HepG2 (cell line): ENCODE results near the gene FITM2. TPM values are rescaled to one million over a fixed set of nuclear protein-coding genes. Genes with fewer than 3 reads are reported as not detected.

Experiments used
- DBP ChIP-seq: sonication (generic); formaldehyde crosslinking; IDR thresholded peaks from 2 replicates; pipeline ENCODE4 v1.4.0; 2020; ENCODE audit warnings: missing genetic modification reagents; ENCODE audit errors: not compliant biosample characterization
- GTF2F1 ChIP-seq: fragments of 150-350 bp; IDR thresholded peaks from 2 replicates; pipeline ENCODE4 v1.6.1; 2014; ENCODE audit warnings: low read length
- HNRNPK ChIP-seq: fragments of 200-400 bp; formaldehyde crosslinking; IDR thresholded peaks from 2 replicates; pipeline ENCODE4 v1.6.1; 2018; ENCODE audit warnings: low read length, low read depth, moderate library complexity, mild to moderate bottlenecking; ENCODE audit not compliant: poor library complexity, severe bottlenecking
- KAT8 ChIP-seq: IDR thresholded peaks from 2 replicates; pipeline ENCODE4 v1.6.1; 2016; ENCODE audit warnings: missing genetic modification reagents, missing compliant biosample characterization
- KDM6A ChIP-seq: IDR thresholded peaks from 2 replicates; pipeline ENCODE4 v1.6.1; 2016; ENCODE audit warnings: low read depth
- MED13 ChIP-seq: sonication (generic); formaldehyde crosslinking; IDR thresholded peaks from 2 replicates; pipeline ENCODE4 v1.5.0; 2020; ENCODE audit warnings: missing genetic modification reagents
- PPARG ChIP-seq: conservative IDR thresholded peaks from 2 replicates; pipeline ENCODE4 v1.6.1; 2016; ENCODE audit warnings: missing biosample characterization, missing genetic modification reagents
- SRSF4 ChIP-seq: fragments of 200-400 bp; formaldehyde crosslinking; IDR thresholded peaks from one replicate; pipeline ENCODE4 v1.6.1; 2018; ENCODE audit warnings: mild to moderate bottlenecking, low read depth, low read length, moderate library complexity; ENCODE audit not compliant: poor library complexity, severe bottlenecking
- ZBTB49 ChIP-seq: sonication (generic); formaldehyde crosslinking; IDR thresholded peaks from 2 replicates; pipeline ENCODE4 v1.4.0; 2020; ENCODE audit warnings: missing genetic modification reagents, borderline replicate concordance
- ZMYM4 ChIP-seq: sonication (generic); formaldehyde crosslinking; IDR thresholded peaks from 2 replicates; pipeline ENCODE4 v1.8.1; 2023; ENCODE audit warnings: mild to moderate bottlenecking, missing genetic modification reagents
- ZNF101 ChIP-seq: sonication (generic); formaldehyde crosslinking; IDR thresholded peaks from 2 replicates; pipeline ENCODE4 v1.4.0; 2020; ENCODE audit warnings: mild to moderate bottlenecking, low read depth, missing genetic modification reagents, borderline replicate concordance
- ZNF136 ChIP-seq: sonication (generic); formaldehyde crosslinking; IDR thresholded peaks from 2 replicates; pipeline ENCODE4 v1.8.1; 2022; ENCODE audit warnings: low read depth, mild to moderate bottlenecking, moderate library complexity, missing genetic modification reagents
- ZNF142 ChIP-seq: sonication (generic); formaldehyde crosslinking; IDR thresholded peaks from 2 replicates; pipeline ENCODE4 v1.4.0; 2020; ENCODE audit warnings: missing genetic modification reagents
- ZNF143 ChIP-seq: sonication (generic); formaldehyde crosslinking; IDR thresholded peaks from 2 replicates; pipeline ENCODE4 v1.4.0; 2020; ENCODE audit warnings: missing genetic modification reagents
- ZNF317 ChIP-seq: sonication (generic); formaldehyde crosslinking; IDR thresholded peaks from 2 replicates; pipeline ENCODE4 v1.5.0; 2020; ENCODE audit warnings: mild to moderate bottlenecking, missing genetic modification reagents
- ZNF619 ChIP-seq: sonication (generic); formaldehyde crosslinking; IDR thresholded peaks from 2 replicates; pipeline ENCODE4 v1.4.0; 2020; ENCODE audit warnings: mild to moderate bottlenecking, missing genetic modification reagents
- ZNF691 ChIP-seq: sonication (generic); formaldehyde crosslinking; IDR thresholded peaks from 2 replicates; pipeline ENCODE4 v1.4.0; 2020; ENCODE audit warnings: missing genetic modification reagents, low read depth, mild to moderate bottlenecking, borderline replicate concordance
- ZNF713 ChIP-seq: sonication (generic); formaldehyde crosslinking; IDR thresholded peaks from 2 replicates; pipeline ENCODE4 v1.4.0; 2020; ENCODE audit warnings: mild to moderate bottlenecking, missing genetic modification reagents
- polyA plus RNA-seq, 8 experiments: library from polyadenylated mRNA; depleted of rRNA in 3 of 8; stranded (reverse) in 7 of 8; unstranded in 1 of 8; fragments of >200 nt; fragmentation: Illumina TruSeq in 4 of 8; extraction: Trizol in 4 of 8; gene quantifications; 2 replicates each; pipeline versions ENCODE4 v1.2.1 to v1.2.3, GENCODE V29; 2011 to 2016; ENCODE audit warnings: low read depth in 4 of 8, missing spikeins in 1 of 8, mixed read lengths in 1 of 8; ENCODE audit not compliant: insufficient read depth in 1 of 8
- total RNA-seq, 5 experiments: library from RNA; depleted of rRNA; stranded (reverse); fragments of >200 nt; fragmentation: Illumina TruSeq; extraction: Trizol; gene quantifications; 2 replicates each; pipeline ENCODE4 v1.2.3, GENCODE V29; 2016; ENCODE audit warnings: low read depth in 1 of 5

Gene FITM2
- total and polyA plus RNA-seq, 2 of the 13 experiments (the other 11 are each of a cell fraction or from before 2014, with no cell fraction given) = 9.6 to 24.5 TPM

GRCh38 chr20:44355498-44356352 lies 44.7 kb upstream of the FITM2 start, which contains the start of gene HNF4A (continued):
- peak; percentile 90 for TF ChIP-seq ZNF142 (CRISPR knock-in tag)
- TF ChIP-seq HNRNPK = no peak
- TF ChIP-seq ZNF143 = peak; percentile 50; the same call in 1 of the 2 replicates
- TF ChIP-seq ZNF713 (CRISPR knock-in tag) = no peak; the same call in 1 of the 2 replicates
- TF ChIP-seq GTF2F1 = no peak
- no peak for TF ChIP-seq SRSF4
- TF ChIP-seq ZBTB49 = no peak
- TF ChIP-seq ZNF691 (CRISPR knock-in tag) = peak; percentile 88
- 0 out of 2 replicates have a peak, but pooled peaks have one; percentile 60 for TF ChIP-seq ZNF101 (CRISPR knock-in tag)
- TF ChIP-seq MED13 (CRISPR knock-in tag) = peak; percentile 85
- peak; percentile 89 for TF ChIP-seq ZNF317 (CRISPR knock-in tag)
- TF ChIP-seq KDM6A (CRISPR knock-in tag) = no peak
- peak; percentile 87; the same call in 1 of the 2 replicates for TF ChIP-seq ZNF136
- TF ChIP-seq ZMYM4 (CRISPR knock-in tag) = peak; percentile 84
- no peak for TF ChIP-seq DBP (CRISPR knock-in tag)
- peak; percentile 45; the same call in 1 of the 2 replicates for TF ChIP-seq PPARG (CRISPR knock-in tag)
- TF ChIP-seq ZNF619 (CRISPR knock-in tag) = peak; percentile 58; the same call in 1 of the 2 replicates
- no peak; the same call in 1 of the 2 replicates for TF ChIP-seq KAT8 (CRISPR knock-in tag)
